Left kidney (tissue), 2 donors: Measurements from ENCODE around the gene ID1. TPM values are rescaled to one million over a fixed set of nuclear protein-coding genes. Genes with fewer than 3 reads are reported as not detected.
"Not testable (repeated sequence)": the region's sequence is repeated elsewhere in the genome, so short reads cannot be mapped to it uniquely, and the experiment has no call there.

Source experiments
- DNase-seq: peaks from one replicate; pipeline ENCODE4 v3.0.0-alpha.2; 2013
- polyA plus RNA-seq: library from polyadenylated mRNA; unstranded; fragments of 120-200 nt; gene quantifications from one replicate; pipeline ENCODE4 v1.2.1, GENCODE V29; 2013; ENCODE audit not compliant: insufficient read length

Gene ID1
- polyA plus RNA-seq, 1 donor: 132 TPM

- no peak for DNase-seq
Measured at GRCh38 chr20:31632548-31633338, 27.7 kb downstream of the ID1 start.

- DNase-seq: no peak
Measured at GRCh38 chr20:31633339-31633914, 28.3 kb downstream of the ID1 start.

GRCh38 chr20:31637660-31638059 lies 32.6 kb downstream of the ID1 start, which contains the start of gene COX4I2:
Gene COX4I2 (plus strand): TSS chr20:31637912. CDS start chr20:31639018, 1,106 bp downstream.
- no peak for DNase-seq

GRCh38 chr20:31638317-31638716 lies 33.2 kb downstream of the ID1 start:
- no peak for DNase-seq

- no peak for DNase-seq
Measured at GRCh38 chr20:31638816-31639215, 33.7 kb downstream of the ID1 start.

- no peak for DNase-seq
Measured at GRCh38 chr20:31640259-31640658, 35.2 kb downstream of the ID1 start.

- DNase-seq: no peak
Measured at GRCh38 chr20:31641391-31641790, 36.3 kb downstream of the ID1 start.

- DNase-seq: no peak
Measured at GRCh38 chr20:31642837-31643236, 37.7 kb downstream of the ID1 start.

- DNase-seq: no peak
Measured at GRCh38 chr20:31643522-31643921, 38.4 kb downstream of the ID1 start.

- no peak for DNase-seq
Measured at GRCh38 chr20:31644701-31645100, 39.6 kb downstream of the ID1 start.

GRCh38 chr20:31648104-31648503 lies 43.0 kb downstream of the ID1 start:
- not testable (repeated sequence) for DNase-seq

GRCh38 chr20:31652917-31653396 lies 47.9 kb downstream of the ID1 start:
- no peak for DNase-seq

- no peak for DNase-seq
Measured at GRCh38 chr20:31653561-31653960, 48.5 kb downstream of the ID1 start.

GRCh38 chr20:31654534-31654933 lies 49.4 kb downstream of the ID1 start:
- no peak for DNase-seq

Other genes with a start within 250 kb of the ID1 start
- not detected for gene DEFB118, start 236.7 kb upstream of the ID1 start, polyA plus RNA-seq
- gene DEFB119, start 214.7 kb upstream of the ID1 start, polyA plus RNA-seq: not detected
- gene DEFB121, start 199.1 kb upstream of the ID1 start, polyA plus RNA-seq: not detected
- not detected for gene DEFB123, start 164.7 kb upstream of the ID1 start, polyA plus RNA-seq
- gene DEFB124, start 130.2 kb upstream of the ID1 start, polyA plus RNA-seq: 0.48 TPM
- gene REM1, start 130.0 kb upstream of the ID1 start, polyA plus RNA-seq: 0.28 TPM
- 139 TPM for gene HM13, start 90.8 kb upstream of the ID1 start, polyA plus RNA-seq
- 0.75 TPM for gene COX4I2, start 32.6 kb downstream of the ID1 start, polyA plus RNA-seq
- 66.2 TPM for gene BCL2L1, start 117.6 kb downstream of the ID1 start, polyA plus RNA-seq
- 71.2 TPM for gene TPX2, start 134.0 kb downstream of the ID1 start, polyA plus RNA-seq
- 0.76 TPM for gene MYLK2, start 214.1 kb downstream of the ID1 start, polyA plus RNA-seq
- 3.9 TPM for gene FOXS1, start 240.3 kb downstream of the ID1 start, polyA plus RNA-seq